Activated CD4-positive, alpha-beta memory T cell treated with anti-CD3 and anti-CD28 coated beads, Interleukin-2, amount 10 ng/mL, durations not matched to agents 7 days and 5 days (primary cell): Measurements from ENCODE around the gene GALNT12. TPM values are rescaled to one million over a fixed set of nuclear protein-coding genes. Genes with fewer than 3 reads are reported as not detected.
A peak's percentile ranks its signal among the peaks of the same experiment; 100 is the strongest.

ENCODE experiments used
- CTCF ChIA-PET: fragments of 350-600 bp; sonication (Branson Sonifier 250); formaldehyde crosslinking; loops from one replicate; lab custom pipeline; 2021; ENCODE audit warnings: antibody characterized with exemption, inconsistent platforms; lab: Charles Lee
- POLR2A ChIA-PET: fragments of 350-600 bp; sonication (Branson Sonifier 250); formaldehyde crosslinking; loops from one replicate; lab custom pipeline; 2021; ENCODE audit warnings: antibody characterized with exemption; lab: Charles Lee
- DNase-seq: peaks from one replicate; pipeline ENCODE4 v3.0.0-alpha.2; 2020
- H3K27ac Mint-ChIP-seq: one replicate; pipeline ENCODE4 v1.8.0; 2021; ENCODE audit warnings: mild to moderate bottlenecking, mixed read lengths
- H3K27me3 Mint-ChIP-seq: one replicate; pipeline ENCODE4 v1.8.0; 2021; ENCODE audit warnings: mixed read lengths
- H3K36me3 Mint-ChIP-seq: one replicate; pipeline ENCODE4 v1.8.0; 2021; ENCODE audit warnings: low read depth, mixed read lengths
- H3K4me1 Mint-ChIP-seq: one replicate; pipeline ENCODE4 v1.8.0; 2021; ENCODE audit warnings: mixed read lengths
- H3K4me3 Mint-ChIP-seq: one replicate; pipeline ENCODE4 v1.8.0; 2021; ENCODE audit warnings: mild to moderate bottlenecking, mixed read lengths
- H3K9me3 Mint-ChIP-seq: one replicate; pipeline ENCODE4 v1.8.0; 2021; ENCODE audit warnings: mixed read lengths
- total RNA-seq, 2 experiments: library from RNA; stranded (reverse); gene quantifications; one replicate each; pipeline ENCODE4 v1.2.3, GENCODE V29; 2021

GALNT12 gene
- total RNA-seq, 2 experiments from 2014 or later: 2.0 to 2.2 TPM

GRCh38 chr9:98787766-98788335 is 19.6 kb upstream of the GALNT12 start:
- Mint-ChIP-seq H3K9me3 (no peaks in the 10 kb centered on the region), H3K4me3 (no peak overlapping the region), H3K4me1 (peaks cover 11% of the 10 kb centered on the region), H3K27ac (no peak overlapping the region), H3K36me3 (no peaks in the 10 kb centered on the region), H3K27me3 (no peaks in the 10 kb centered on the region)
- ChIA-PET POLR2A (no interaction called here), CTCF (interaction anchor here (0.7 to 1.4 kb wide), 3 partner anchors 12 to 20 kb away, joined by 3 to 7 read pairs (median 3); no protein-coding TSS in a partner anchor)
- DNase-seq: no peak

- no peak for DNase-seq
- POLR2A ChIA-PET: no interaction called here
Observed at GRCh38 chr9:98789483-98790133, 17.9 kb upstream of the GALNT12 start.

GRCh38 chr9:98790134-98790841 is 17.2 kb upstream of the GALNT12 start:
- H3K9me3 Mint-ChIP-seq: no peaks in the 10 kb centered on the region
- H3K36me3 Mint-ChIP-seq: no peaks in the 10 kb centered on the region
- ChIA-PET CTCF (interaction anchor here (1.1 to 3.1 kb wide), 2 partner anchors 14 to 254 kb away, joined by 4 to 10 read pairs; no protein-coding TSS in a partner anchor), POLR2A (no interaction called here)
- no peak overlapping the region for H3K4me3 Mint-ChIP-seq
- H3K27me3 Mint-ChIP-seq: peaks cover 2% of the 10 kb centered on the region
- peaks cover 13% of the 10 kb centered on the region for H3K4me1 Mint-ChIP-seq
- H3K27ac Mint-ChIP-seq: no peak overlapping the region
- DNase-seq: no peak

More at GRCh38 chr9:98789483-98790133, 17.9 kb upstream of the GALNT12 start:
- H3K9me3 Mint-ChIP-seq: no peaks in the 10 kb centered on the region
- H3K27ac Mint-ChIP-seq: no peak overlapping the region
- CTCF ChIA-PET: interaction anchor here (0.7 kb wide), 2 partner anchors 83 to 131 kb away, joined by 3 read pairs; no protein-coding TSS in a partner anchor
- no peaks in the 10 kb centered on the region for H3K36me3 Mint-ChIP-seq
- peaks cover 11% of the 10 kb centered on the region for H3K4me1 Mint-ChIP-seq
- no peak overlapping the region for H3K4me3 Mint-ChIP-seq
- no peaks in the 10 kb centered on the region for H3K27me3 Mint-ChIP-seq

- Mint-ChIP-seq H3K36me3 (no peaks in the 10 kb centered on the region), H3K27me3 (peaks cover 8% of the 10 kb centered on the region), H3K27ac (no peak overlapping the region), H3K4me1 (peaks cover 18% of the 10 kb centered on the region), H3K4me3 (no peak overlapping the region), H3K9me3 (no peaks in the 10 kb centered on the region)
- ChIA-PET POLR2A (no interaction called here), CTCF (interaction anchor here (1.0 to 3.1 kb wide), 6 partner anchors 14 to 672 kb away, joined by 3 to 10 read pairs (median 4); partner anchors contain the start of gene TRIM14)
- peak; percentile 73 for DNase-seq
Observed at GRCh38 chr9:98790842-98791607, 16.4 kb upstream of the GALNT12 start.

GRCh38 chr9:98791608-98792490 is 15.6 kb upstream of the GALNT12 start:
- Mint-ChIP-seq H3K36me3 (no peaks in the 10 kb centered on the region), H3K27me3 (peaks cover 8% of the 10 kb centered on the region), H3K4me3 (no peak overlapping the region), H3K9me3 (no peaks in the 10 kb centered on the region), H3K4me1 (peaks cover 20% of the 10 kb centered on the region), H3K27ac (no peak overlapping the region)
- POLR2A ChIA-PET: no interaction called here
- no peak for DNase-seq
- CTCF ChIA-PET: interaction anchor here (0.8 to 3.1 kb wide), 8 partner anchors 13 to 673 kb away, joined by 3 to 10 read pairs (median 4); partner anchors contain the start of gene TRIM14

- ChIA-PET CTCF (interaction anchor here (0.8 to 3.1 kb wide), 5 partner anchors 11 to 256 kb away, joined by 3 to 10 read pairs (median 7); no protein-coding TSS in a partner anchor), POLR2A (no interaction called here)
- H3K36me3 Mint-ChIP-seq: peaks cover 2% of the 10 kb centered on the region
- H3K4me3 Mint-ChIP-seq: no peak overlapping the region
- no peak for DNase-seq
- peaks cover under 1% of the 10 kb centered on the region for H3K9me3 Mint-ChIP-seq
- H3K4me1 Mint-ChIP-seq: peaks cover 23% of the 10 kb centered on the region
- H3K27me3 Mint-ChIP-seq: peaks cover 13% of the 10 kb centered on the region
- no peak overlapping the region for H3K27ac Mint-ChIP-seq
Observed at GRCh38 chr9:98793031-98793430, 14.4 kb upstream of the GALNT12 start.

GRCh38 chr9:98794802-98795201 is 12.7 kb upstream of the GALNT12 start:
- Mint-ChIP-seq H3K27ac (no peak overlapping the region), H3K4me1 (peaks cover 23% of the 10 kb centered on the region), H3K27me3 (peaks cover 20% of the 10 kb centered on the region), H3K4me3 (no peak overlapping the region), H3K36me3 (peaks cover 4% of the 10 kb centered on the region), H3K9me3 (peaks cover 12% of the 10 kb centered on the region)
- no peak for DNase-seq
- CTCF ChIA-PET: interaction anchor here (2.3 kb wide), 1 partner anchor 19 kb away, joined by 7 read pairs; no protein-coding TSS in a partner anchor
- POLR2A ChIA-PET: interaction anchor here (1.5 kb wide), 1 partner anchor 14 kb away, joined by 5 read pairs; no protein-coding TSS in a partner anchor

- Mint-ChIP-seq H3K9me3 (peaks cover 12% of the 10 kb centered on the region), H3K4me1 (peaks cover 23% of the 10 kb centered on the region), H3K27ac (no peak overlapping the region), H3K27me3 (peaks cover 20% of the 10 kb centered on the region), H3K36me3 (peaks cover 4% of the 10 kb centered on the region), H3K4me3 (peak overlapping the region; percentile 56)
- ChIA-PET POLR2A (interaction anchor here (1.5 kb wide), 1 partner anchor 13 kb away, joined by 5 read pairs; no protein-coding TSS in a partner anchor), CTCF (interaction anchor here (2.3 kb wide), 1 partner anchor 20 kb away, joined by 7 read pairs; no protein-coding TSS in a partner anchor)
- no peak for DNase-seq
Observed at GRCh38 chr9:98795295-98795955, 12.0 kb upstream of the GALNT12 start.

GRCh38 chr9:98795970-98796363 is 11.5 kb upstream of the GALNT12 start:
- DNase-seq: peak; percentile 23
- Mint-ChIP-seq H3K27me3 (peaks cover 20% of the 10 kb centered on the region), H3K9me3 (peaks cover 12% of the 10 kb centered on the region), H3K4me3 (peak overlapping the region; percentile 56), H3K4me1 (peaks cover 19% of the 10 kb centered on the region), H3K27ac (no peak overlapping the region), H3K36me3 (peaks cover 4% of the 10 kb centered on the region)
- POLR2A ChIA-PET: interaction anchor here (1.5 kb wide), 1 partner anchor 12 kb away, joined by 5 read pairs; no protein-coding TSS in a partner anchor
- CTCF ChIA-PET: interaction anchor here (2.3 kb wide), 1 partner anchor 20 kb away, joined by 7 read pairs; no protein-coding TSS in a partner anchor

GRCh38 chr9:98796364-98797101 is 10.9 kb upstream of the GALNT12 start, which contains the start of gene ANKS6:
ANKS6 (minus strand) TSS chr9:98796555; CDS start chr9:98796491, 64 bp downstream.
- Mint-ChIP-seq H3K36me3 (peaks cover 4% of the 10 kb centered on the region), H3K9me3 (peaks cover 12% of the 10 kb centered on the region), H3K4me1 (peaks cover 16% of the 10 kb centered on the region), H3K27me3 (peaks cover 20% of the 10 kb centered on the region), H3K27ac (no peak within 1 kb of the TSS), H3K4me3 (peak within 1 kb of the TSS; percentile 75)
- POLR2A ChIA-PET: interaction anchor here (1.5 kb wide), 1 partner anchor 12 kb away, joined by 5 read pairs; no protein-coding TSS in a partner anchor
- peak; percentile 82 for DNase-seq
- CTCF ChIA-PET: interaction anchor here (1.6 to 2.3 kb wide), 2 partner anchors 10 to 21 kb away, joined by 4 to 7 read pairs; no protein-coding TSS in a partner anchor
